Fibroblast of the conjunctiva (primary cell): Measurements from ENCODE around the gene NEMP2.

ENCODE experiments used
- DNase-seq: peaks from one replicate; pipeline ENCODE4 v3.0.0-alpha.2; 2010; ENCODE audit warnings: low read depth

NEMP2 gene

GRCh38 chr2:190457256-190457655, 77.3 kb downstream of the NEMP2 start:
- no peak for DNase-seq

DNA sequence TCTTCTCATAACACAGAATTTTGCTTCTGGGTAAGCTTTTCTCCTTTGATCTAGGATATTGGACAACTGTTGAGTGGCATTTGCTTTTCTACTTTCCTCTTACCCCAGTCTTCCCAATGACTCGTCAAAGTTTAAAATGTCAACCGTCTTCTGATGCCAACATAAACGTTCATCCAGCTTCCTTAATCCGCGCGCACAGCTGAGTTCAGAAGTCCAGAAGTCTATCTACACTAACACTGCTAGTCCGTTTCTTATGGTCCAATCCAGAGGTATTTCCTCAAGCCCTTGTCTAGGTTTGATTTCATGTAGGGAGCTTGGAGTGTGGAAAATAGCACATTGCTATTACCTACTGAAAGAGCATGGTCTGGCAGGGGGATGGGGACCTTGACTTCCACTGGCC, 77.7 kb downstream of the NEMP2 start:
- no peak for DNase-seq

DNA sequence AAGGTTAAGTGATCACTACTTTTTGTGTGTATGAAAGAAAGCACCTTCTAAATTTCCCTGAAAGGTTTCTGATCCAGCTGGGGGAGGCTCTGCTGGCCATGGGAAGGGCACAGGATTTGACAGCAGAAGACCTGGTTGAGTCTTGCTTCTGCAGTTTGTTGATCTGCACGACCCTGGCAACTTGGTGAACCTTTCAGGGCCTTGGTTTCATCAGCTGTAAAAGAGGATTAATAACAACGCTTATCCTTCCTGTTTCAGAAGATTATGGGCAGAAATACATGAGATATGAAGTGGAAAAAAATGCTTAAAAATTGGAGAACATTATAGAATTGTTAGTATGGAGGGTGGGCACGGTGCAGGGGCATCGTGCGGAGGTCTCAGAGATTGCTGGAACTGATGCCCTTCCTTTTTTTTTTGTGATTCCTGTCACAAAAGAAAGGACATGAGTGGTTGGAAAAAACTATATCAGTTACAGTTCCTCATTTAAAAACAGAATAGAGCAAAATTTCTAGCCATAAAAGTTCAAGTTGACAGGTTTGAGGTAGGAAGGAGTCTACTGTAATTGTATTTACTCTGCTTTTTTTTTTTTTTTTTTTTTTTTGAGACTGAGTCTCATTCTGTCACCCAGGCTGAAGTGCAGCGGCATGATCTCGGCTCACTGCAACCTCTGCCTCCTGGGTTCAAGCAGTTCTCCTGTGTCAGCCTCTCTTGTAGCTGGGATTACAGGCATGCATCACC, 79.0 kb downstream of the NEMP2 start:
- DNase-seq: no peak

DNA sequence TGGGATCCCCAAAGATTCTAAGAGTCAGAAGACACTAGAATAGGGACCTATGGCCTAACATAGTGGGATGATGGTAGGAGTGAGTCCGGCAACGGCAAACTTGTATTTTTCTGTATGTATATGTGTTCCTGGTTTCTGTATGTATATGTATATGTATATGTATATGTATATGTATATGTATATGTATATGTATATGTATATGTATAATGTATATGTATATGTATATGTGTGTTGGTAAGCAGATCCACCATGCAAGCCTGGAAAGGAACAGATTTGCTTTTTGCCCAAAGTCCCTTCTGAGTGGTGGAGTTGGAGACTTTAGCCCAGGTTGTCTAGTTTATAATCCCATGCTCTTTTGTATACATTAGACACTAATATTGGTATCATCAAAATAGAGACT, 79.7 kb downstream of the NEMP2 start:
- DNase-seq: no peak
